ENCODE results near the gene DHX15.

The DHX15 gene

DNA sequence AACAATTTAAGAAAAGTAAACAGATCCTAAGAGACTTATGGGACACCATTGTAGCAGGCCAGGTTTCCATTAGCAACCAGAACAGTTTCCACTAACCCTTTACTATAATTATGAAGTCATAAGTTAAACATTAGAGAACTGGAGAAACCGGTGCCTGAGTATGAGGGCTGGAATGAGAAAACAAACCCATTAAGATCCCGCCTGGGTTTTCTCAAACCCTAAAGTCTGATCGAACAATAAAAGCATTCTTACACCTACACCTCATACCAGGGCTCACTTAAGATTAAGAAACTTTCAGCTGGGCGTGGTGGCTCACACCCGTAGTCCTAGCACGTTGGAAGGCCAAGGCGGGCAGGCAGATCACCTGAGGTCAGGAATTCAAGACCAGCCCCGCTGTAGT lies 13.7 kb upstream of the DHX15 start:
- peaks cover 16% of the 10 kb centered on the region for H3K79me1 ChIP-seq (ENCODE audit: low read length)
- no peak overlapping the region for H3K18ac ChIP-seq (ENCODE audit: low read length)
- H3K27ac ChIP-seq (ENCODE audit: low read depth, low read length) = peak overlapping the region; percentile 75
- H3K4ac ChIP-seq (ENCODE audit: low read depth, low read length) = peak overlapping the region; percentile 64
- no peak overlapping the region for H3K23ac ChIP-seq (ENCODE audit: low read length)
- H4K91ac ChIP-seq (ENCODE audit: low read depth, low read length) = no peak overlapping the region
- H3K9ac ChIP-seq (ENCODE audit: low read length) = no peak overlapping the region
- H3K4me2 ChIP-seq (ENCODE audit: low read length) = no peak overlapping the region
- DNase-seq = peak; percentile 93 to 99
- no peak overlapping the region for H3K4me3 ChIP-seq (ENCODE audit: low read depth, low read length)
- peak overlapping the region; percentile 76 for H2BK120ac ChIP-seq (ENCODE audit: insufficient read depth, low read length, poor library complexity)
- peak overlapping the region; percentile 37 for H2BK5ac ChIP-seq (ENCODE audit: low read depth, low read length, poor library complexity)
- no peak overlapping the region for H2AFZ ChIP-seq (ENCODE audit: insufficient read depth, low read length, poor library complexity)
- H3K27me3 ChIP-seq (ENCODE audit: insufficient read depth, low read length) = no peaks in the 10 kb centered on the region
- H4K12ac ChIP-seq (ENCODE audit: low read depth, low read length) = no peak overlapping the region
- H3K4me1 ChIP-seq (ENCODE audit: control insufficient read depth in 1 of 2, insufficient read depth in 2 of 2, low read length in 2 of 2) = peaks cover 12 to 14% of the 10 kb centered on the region in 2 experiments
- WGBS (ENCODE audit: extremely low coverage, insufficient coverage, insufficient read length) = no CpG with 5 or more reads among the region's 8 CpGs
- peak overlapping the region; percentile 40 for H3K14ac ChIP-seq (ENCODE audit: low read length)
- peaks cover 2% of the 10 kb centered on the region for H3K9me3 ChIP-seq (ENCODE audit: insufficient read depth, low read depth, low read length)
- H2AK5ac ChIP-seq (ENCODE audit: low read length) = no peak overlapping the region
- no peaks in the 10 kb centered on the region for H3K36me3 ChIP-seq (ENCODE audit: control insufficient read depth in 1 of 2, insufficient read depth in 2 of 2, low read length in 2 of 2)
- peak overlapping the region; percentile 43 for H4K8ac ChIP-seq (ENCODE audit: low read depth, low read length)
- H2BK12ac ChIP-seq (ENCODE audit: low read length) = peak overlapping the region; percentile 75
- H3K79me2 ChIP-seq (ENCODE audit: control insufficient read depth, insufficient read depth, low read length, poor library complexity) = no peaks in the 10 kb centered on the region

DNA sequence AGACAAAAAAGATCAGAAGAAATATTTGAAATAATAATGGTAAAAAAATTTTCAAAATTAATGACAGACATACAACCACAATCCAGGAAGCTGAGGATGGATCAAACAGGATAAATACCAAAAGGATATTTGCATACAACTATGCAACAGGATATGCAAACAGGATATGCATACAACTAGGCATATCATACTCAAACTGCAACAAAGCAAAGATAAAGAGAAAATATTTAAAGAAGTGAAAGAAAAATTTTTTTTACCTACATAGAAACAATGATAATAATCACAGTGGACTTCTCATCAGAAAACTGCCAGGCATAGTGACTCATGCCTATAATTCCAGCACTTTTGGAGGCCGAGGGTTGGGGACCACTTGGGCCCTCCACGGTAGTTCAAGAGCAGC lies 11.3 kb upstream of the DHX15 start:
- Histone ChIP-seq H3K4ac (ENCODE audit: low read depth, low read length) (no peak overlapping the region), H4K91ac (ENCODE audit: low read depth, low read length) (no peak overlapping the region), H2BK12ac (ENCODE audit: low read length) (no peak overlapping the region), H3K36me3 (ENCODE audit: control insufficient read depth in 1 of 2, insufficient read depth in 2 of 2, low read length in 2 of 2) (no peaks in the 10 kb centered on the region), H3K27ac (ENCODE audit: low read depth, low read length) (no peak overlapping the region), H3K9ac (ENCODE audit: low read length) (no peak overlapping the region), H3K79me1 (ENCODE audit: low read length) (peaks cover 16% of the 10 kb centered on the region), H3K18ac (ENCODE audit: low read length) (no peak overlapping the region), H3K9me3 (ENCODE audit: insufficient read depth, low read depth, low read length) (peaks cover 2% of the 10 kb centered on the region), H3K4me3 (ENCODE audit: low read depth, low read length) (no peak overlapping the region), H4K12ac (ENCODE audit: low read depth, low read length) (no peak overlapping the region), H3K4me2 (ENCODE audit: low read length) (no peak overlapping the region), H2BK120ac (ENCODE audit: insufficient read depth, low read length, poor library complexity) (no peak overlapping the region), H3K4me1 (ENCODE audit: control insufficient read depth in 1 of 2, insufficient read depth in 2 of 2, low read length in 2 of 2) (peaks cover 12 to 14% of the 10 kb centered on the region in 2 experiments), H3K79me2 (ENCODE audit: control insufficient read depth, insufficient read depth, low read length, poor library complexity) (no peaks in the 10 kb centered on the region), H3K14ac (ENCODE audit: low read length) (no peak overlapping the region), H3K27me3 (ENCODE audit: insufficient read depth, low read length) (no peaks in the 10 kb centered on the region), H2BK5ac (ENCODE audit: low read depth, low read length, poor library complexity) (no peak overlapping the region), H3K23ac (ENCODE audit: low read length) (no peak overlapping the region), H2AFZ (ENCODE audit: insufficient read depth, low read length, poor library complexity) (no peak overlapping the region), H2AK5ac (ENCODE audit: low read length) (no peak overlapping the region), H4K8ac (ENCODE audit: low read depth, low read length) (no peak overlapping the region)
- DNase-seq = peak in 1 of 2 donors; percentile 75
- no CpG with 5 or more reads among the region's 2 CpGs for WGBS (ENCODE audit: extremely low coverage, insufficient coverage, insufficient read length)

DNA sequence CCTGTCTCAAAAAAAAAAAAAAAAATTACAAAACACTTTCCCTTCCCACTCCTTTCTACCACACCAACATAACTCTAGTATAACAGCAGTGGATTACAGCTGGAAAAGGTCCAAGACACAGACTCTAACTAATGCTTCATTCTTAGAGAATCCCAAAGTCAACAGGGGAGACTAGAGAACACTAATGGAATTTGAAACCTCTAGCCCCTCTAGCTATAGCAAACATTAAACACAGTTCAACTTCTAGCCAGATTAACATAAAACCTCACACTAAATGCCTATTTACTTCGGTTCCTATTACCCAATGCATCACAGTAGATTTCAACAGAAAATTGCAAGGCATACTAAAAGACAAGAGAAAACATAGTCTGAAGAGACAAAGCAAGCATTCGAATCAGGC lies 10.5 kb upstream of the DHX15 start:
- Histone ChIP-seq H3K18ac (ENCODE audit: low read length) (no peak overlapping the region), H4K8ac (ENCODE audit: low read depth, low read length) (no peak overlapping the region), H3K27me3 (ENCODE audit: insufficient read depth, low read length) (no peaks in the 10 kb centered on the region), H3K4me3 (ENCODE audit: low read depth, low read length) (no peak overlapping the region), H4K91ac (ENCODE audit: low read depth, low read length) (no peak overlapping the region), H3K4ac (ENCODE audit: low read depth, low read length) (no peak overlapping the region), H3K14ac (ENCODE audit: low read length) (no peak overlapping the region), H3K27ac (ENCODE audit: low read depth, low read length) (no peak overlapping the region), H3K9ac (ENCODE audit: low read length) (no peak overlapping the region), H3K36me3 (ENCODE audit: control insufficient read depth in 1 of 2, insufficient read depth in 2 of 2, low read length in 2 of 2) (no peaks in the 10 kb centered on the region), H2AFZ (ENCODE audit: insufficient read depth, low read length, poor library complexity) (no peak overlapping the region), H4K12ac (ENCODE audit: low read depth, low read length) (no peak overlapping the region), H2BK12ac (ENCODE audit: low read length) (no peak overlapping the region), H2BK5ac (ENCODE audit: low read depth, low read length, poor library complexity) (no peak overlapping the region), H3K4me1 (ENCODE audit: control insufficient read depth in 1 of 2, insufficient read depth in 2 of 2, low read length in 2 of 2) (peaks cover 12 to 14% of the 10 kb centered on the region in 2 experiments), H3K79me1 (ENCODE audit: low read length) (peaks cover 14% of the 10 kb centered on the region), H3K9me3 (ENCODE audit: insufficient read depth, low read depth, low read length) (peaks cover 2% of the 10 kb centered on the region), H3K23ac (ENCODE audit: low read length) (no peak overlapping the region), H2BK120ac (ENCODE audit: insufficient read depth, low read length, poor library complexity) (no peak overlapping the region), H3K79me2 (ENCODE audit: control insufficient read depth, insufficient read depth, low read length, poor library complexity) (no peaks in the 10 kb centered on the region), H2AK5ac (ENCODE audit: low read length) (no peak overlapping the region), H3K4me2 (ENCODE audit: low read length) (no peak overlapping the region)
- no CpG with 5 or more reads among the region's 2 CpGs for WGBS (ENCODE audit: extremely low coverage, insufficient coverage, insufficient read length)
- peak in 1 of 2 donors; percentile 22 for DNase-seq

DNA sequence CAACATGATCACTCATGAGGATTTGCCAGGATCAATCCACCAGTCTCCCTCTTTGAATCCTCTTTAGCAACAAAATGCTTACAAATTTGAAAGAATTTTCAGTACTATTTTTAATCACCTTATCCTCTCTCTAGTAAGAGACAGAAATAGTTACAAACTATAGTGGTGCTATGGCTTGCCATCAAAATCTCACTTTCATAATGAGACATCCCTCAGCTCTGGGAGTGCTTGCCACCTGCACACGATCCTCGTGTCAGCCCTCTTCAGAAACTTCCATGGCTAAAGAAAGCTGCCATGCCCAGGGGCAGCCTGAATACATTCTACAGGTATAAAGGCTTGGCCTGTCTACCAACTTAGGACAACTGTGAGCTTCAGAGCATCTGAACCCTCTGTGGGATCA lies 5.1 kb upstream of the DHX15 start:
- Histone ChIP-seq H2BK120ac (ENCODE audit: insufficient read depth, low read length, poor library complexity) (no peak overlapping the region), H3K18ac (ENCODE audit: low read length) (no peak overlapping the region), H2AFZ (ENCODE audit: insufficient read depth, low read length, poor library complexity) (no peak overlapping the region), H3K9ac (ENCODE audit: low read length) (no peak overlapping the region), H3K4me1 (ENCODE audit: control insufficient read depth in 1 of 2, insufficient read depth in 2 of 2, low read length in 2 of 2) (peaks cover 0 to 2% of the 10 kb centered on the region in 2 experiments), H4K12ac (ENCODE audit: low read depth, low read length) (no peak overlapping the region), H3K27me3 (ENCODE audit: insufficient read depth, low read length) (no peaks in the 10 kb centered on the region), H4K8ac (ENCODE audit: low read depth, low read length) (no peak overlapping the region), H3K79me2 (ENCODE audit: control insufficient read depth, insufficient read depth, low read length, poor library complexity) (no peaks in the 10 kb centered on the region), H4K91ac (ENCODE audit: low read depth, low read length) (no peak overlapping the region), H3K14ac (ENCODE audit: low read length) (no peak overlapping the region), H2BK5ac (ENCODE audit: low read depth, low read length, poor library complexity) (no peak overlapping the region), H3K36me3 (ENCODE audit: control insufficient read depth in 1 of 2, insufficient read depth in 2 of 2, low read length in 2 of 2) (no peaks in the 10 kb centered on the region), H3K27ac (ENCODE audit: low read depth, low read length) (no peak overlapping the region), H3K79me1 (ENCODE audit: low read length) (peaks cover 2% of the 10 kb centered on the region), H3K9me3 (ENCODE audit: insufficient read depth, low read depth, low read length) (peaks cover 2% of the 10 kb centered on the region), H3K23ac (ENCODE audit: low read length) (no peak overlapping the region), H3K4ac (ENCODE audit: low read depth, low read length) (no peak overlapping the region), H3K4me3 (ENCODE audit: low read depth, low read length) (no peak overlapping the region), H2BK12ac (ENCODE audit: low read length) (no peak overlapping the region), H2AK5ac (ENCODE audit: low read length) (no peak overlapping the region), H3K4me2 (ENCODE audit: low read length) (no peak overlapping the region)
- no peak for DNase-seq
- WGBS (ENCODE audit: extremely low coverage, insufficient coverage, insufficient read length) = no CpG with 5 or more reads among the region's 2 CpGs
